RWPE1 (cell line): Measurements from ENCODE around the gene PPP1R36.
A peak's percentile ranks its signal among the peaks of the same experiment; 100 is the strongest.

ENCODE experiments used
- CTCF ChIA-PET: fragments of 350-600 bp; sonication (Branson Sonifier 250); formaldehyde crosslinking; extraction: SDS; loops from one replicate; lab custom pipeline; 2021; lab: Yijun Ruan, JAX
- POLR2A ChIA-PET: fragments of 400-600 bp; formaldehyde crosslinking; extraction: SDS; loops from one replicate; lab custom pipeline; 2020; ENCODE audit warnings: antibody characterized with exemption; ENCODE audit not compliant: low non-redundant PET; lab: Yijun Ruan, JAX
- DNase-seq: peaks from one replicate; pipeline ENCODE4 v3.0.0; 2012; ENCODE audit warnings: low spot score
- H3K27ac ChIP-seq: fragments of 450-650 bp; 2 replicates; pipeline ENCODE4 v1.5.1; 2017
- TF ChIP-seq, protein P1 (sequence below): fragments of 450-650 bp; conservative IDR thresholded peaks from 2 replicates; pipeline ENCODE4 v1.5.1; 2017; ENCODE audit warnings: low read depth, mild to moderate bottlenecking

The PPP1R36 gene

DNA sequence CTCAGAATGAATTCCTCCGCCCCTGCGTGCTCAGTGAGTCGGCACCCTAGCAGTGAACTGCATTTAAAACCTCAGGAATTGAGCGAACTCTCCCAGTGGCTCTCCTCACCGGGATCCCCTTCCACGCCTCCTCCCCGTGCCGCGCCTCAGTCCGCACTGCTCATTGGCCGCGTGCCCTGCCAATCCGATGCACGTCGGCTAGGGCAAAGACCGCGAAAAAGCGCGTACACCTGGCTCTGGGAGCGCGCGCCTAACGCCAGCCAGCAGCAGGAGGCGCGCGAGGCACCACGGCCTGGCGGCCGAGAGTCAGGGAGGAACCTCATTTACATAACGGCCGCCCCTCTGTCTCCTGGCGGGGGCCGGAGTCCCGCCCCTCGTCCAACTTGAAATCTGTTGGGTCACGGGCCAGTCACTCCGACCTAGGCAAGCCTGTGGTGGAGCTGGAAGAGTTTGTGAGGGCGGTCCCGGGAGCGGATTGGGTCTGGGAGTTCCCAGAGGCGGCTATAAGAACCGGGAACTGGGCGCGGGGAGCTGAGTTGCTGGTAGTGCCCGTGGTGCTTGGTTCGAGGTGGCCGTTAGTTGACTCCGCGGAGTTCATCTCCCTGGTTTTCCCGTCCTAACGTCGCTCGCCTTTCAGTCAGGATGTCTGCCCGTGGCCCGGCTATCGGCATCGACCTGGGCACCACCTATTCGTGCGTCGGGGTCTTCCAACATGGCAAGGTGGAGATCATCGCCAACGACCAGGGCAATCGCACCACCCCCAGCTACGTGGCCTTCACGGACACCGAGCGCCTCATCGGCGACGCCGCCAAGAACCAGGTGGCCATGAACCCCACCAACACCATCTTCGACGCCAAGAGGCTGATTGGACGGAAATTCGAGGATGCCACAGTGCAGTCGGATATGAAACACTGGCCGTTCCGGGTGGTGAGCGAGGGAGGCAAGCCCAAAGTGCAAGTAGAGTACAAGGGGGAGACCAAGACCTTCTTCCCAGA, 9.3 kb upstream of the PPP1R36 start, which contains the start of gene HSPA2:
TSS of gene HSPA2 (plus strand) at position 534 of the 995 bp plus-strand sequence. CDS start at position 643, 109 bp downstream.
- H3K27ac ChIP-seq: peak within 1 kb of the TSS; percentile 98
- peak; percentile 99 for DNase-seq
- POLR2A ChIA-PET: interaction anchor here (0.5 to 1.1 kb wide), 7 partner anchors 8 to 164 kb away, joined by 3 to 10 read pairs (median 5); partner anchors contain the start of gene PLEKHG3
- TF ChIP-seq, protein P1, sequence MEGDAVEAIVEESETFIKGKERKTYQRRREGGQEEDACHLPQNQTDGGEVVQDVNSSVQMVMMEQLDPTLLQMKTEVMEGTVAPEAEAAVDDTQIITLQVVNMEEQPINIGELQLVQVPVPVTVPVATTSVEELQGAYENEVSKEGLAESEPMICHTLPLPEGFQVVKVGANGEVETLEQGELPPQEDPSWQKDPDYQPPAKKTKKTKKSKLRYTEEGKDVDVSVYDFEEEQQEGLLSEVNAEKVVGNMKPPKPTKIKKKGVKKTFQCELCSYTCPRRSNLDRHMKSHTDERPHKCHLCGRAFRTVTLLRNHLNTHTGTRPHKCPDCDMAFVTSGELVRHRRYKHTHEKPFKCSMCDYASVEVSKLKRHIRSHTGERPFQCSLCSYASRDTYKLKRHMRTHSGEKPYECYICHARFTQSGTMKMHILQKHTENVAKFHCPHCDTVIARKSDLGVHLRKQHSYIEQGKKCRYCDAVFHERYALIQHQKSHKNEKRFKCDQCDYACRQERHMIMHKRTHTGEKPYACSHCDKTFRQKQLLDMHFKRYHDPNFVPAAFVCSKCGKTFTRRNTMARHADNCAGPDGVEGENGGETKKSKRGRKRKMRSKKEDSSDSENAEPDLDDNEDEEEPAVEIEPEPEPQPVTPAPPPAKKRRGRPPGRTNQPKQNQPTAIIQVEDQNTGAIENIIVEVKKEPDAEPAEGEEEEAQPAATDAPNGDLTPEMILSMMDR: peak; percentile 91
- CTCF ChIA-PET: interaction anchor here (0.6 to 1.9 kb wide), 9 partner anchors 24 to 937 kb away, joined by 3 to 9 read pairs (median 3); no protein-coding TSS in a partner anchor

- TF ChIP-seq, protein P1: no peak
- no peak for DNase-seq
- ChIA-PET POLR2A (no interaction called here), CTCF (no interaction called here)
- peak overlapping the region; percentile 98; the same call in 1 of the 2 replicates for H3K27ac ChIP-seq
These were observed 8.3 kb upstream of the PPP1R36 start for GRCh38 chr14:64541261-64541971.

- DNase-seq: no peak
- TF ChIP-seq, protein P1: no peak
- ChIA-PET CTCF (interaction anchor here (0.7 to 2.3 kb wide), 2 partner anchors 95 to 203 kb away, joined by 10 to 11 read pairs; no protein-coding TSS in a partner anchor), POLR2A (interaction anchor here (1.0 kb wide), 1 partner anchor 27 kb away, joined by 5 read pairs; no protein-coding TSS in a partner anchor)
- H3K27ac ChIP-seq: no peak overlapping the region
These were observed 7.6 kb upstream of the PPP1R36 start for GRCh38 chr14:64541972-64542835.

DNA sequence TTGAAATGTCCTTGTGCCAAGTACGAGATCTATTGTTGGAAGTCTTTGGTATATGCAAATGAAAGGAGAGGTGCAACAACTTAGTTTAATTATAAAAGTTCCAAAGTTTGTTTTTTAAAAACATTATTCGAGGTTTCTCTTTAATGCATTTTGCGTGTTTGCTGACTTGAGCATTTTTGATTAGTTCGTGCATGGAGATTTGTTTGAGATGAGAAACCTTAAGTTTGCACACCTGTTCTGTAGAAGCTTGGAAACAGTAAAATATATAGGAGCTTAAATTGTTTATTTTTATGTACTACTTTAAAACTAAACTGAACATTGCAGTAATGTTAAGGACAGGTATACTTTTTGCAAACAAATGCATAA, 6.9 kb upstream of the PPP1R36 start:
- CTCF ChIA-PET: interaction anchor here (0.6 to 2.3 kb wide), 4 partner anchors 92 to 400 kb away, joined by 3 to 11 read pairs (median 6); partner anchors contain the start of gene GPX2
- POLR2A ChIA-PET: interaction anchor here (1.0 kb wide), 1 partner anchor 27 kb away, joined by 5 read pairs; no protein-coding TSS in a partner anchor
- no peak for DNase-seq
- TF ChIP-seq, protein P1: no peak
- H3K27ac ChIP-seq: no peak overlapping the region

GRCh38 chr14:64544607-64545312, 5.0 kb upstream of the PPP1R36 start:
- TF ChIP-seq, protein P1: no peak
- POLR2A ChIA-PET: interaction anchor here (0.7 kb wide), 1 partner anchor 17 kb away, joined by 5 read pairs; no protein-coding TSS in a partner anchor
- CTCF ChIA-PET: interaction anchor here (0.7 kb wide), 3 partner anchors 33 to 523 kb away, joined by 3 to 5 read pairs (median 4); no protein-coding TSS in a partner anchor
- H3K27ac ChIP-seq: no peak overlapping the region
- no peak for DNase-seq
